ENCODE data around the gene HLA-DQB2. TPM values are rescaled to one million over a fixed set of nuclear protein-coding genes. Genes with fewer than 3 reads are reported as not detected.

Gene HLA-DQB2
- total and polyA plus RNA-seq, 9 of the 15 experiments (the other 6 are each of a cell fraction or from before 2014, with no cell fraction given), result not detected

- H3K4me2 ChIP-seq (ENCODE audit: insufficient read depth, low read length), result no peak overlapping the region
- no peak for ATAC-seq
- H4K20me1 ChIP-seq (replicated peaks; ENCODE audit: control insufficient read depth, insufficient read depth, low read length), result 0 out of 2 replicates have a peak, but pooled peaks cover 2% of the 10 kb centered on the region
- no peaks in the 10 kb centered on the region for H3K9me1 ChIP-seq (ENCODE audit: control insufficient read depth, insufficient read depth, low read length)
- TF ChIP-seq HMBOX1 (IDR thresholded peaks at IDR 0.05), result no peak
- TF ChIP-seq EP300 (IDR thresholded peaks at IDR 0.05; ENCODE audit: low read length), result no peak
- no peak for TF ChIP-seq ZNF79 (CRISPR knock-in tag; IDR thresholded peaks at IDR 0.05; ENCODE audit: low read depth)
- TF ChIP-seq CBFA2T3 (IDR thresholded peaks at IDR 0.05), result no peak
- no peak for TF ChIP-seq ZNF398 (CRISPR knock-in tag; IDR thresholded peaks at IDR 0.05)
- TF ChIP-seq BDP1 (IDR thresholded peaks at IDR 0.05; ENCODE audit: insufficient read depth, insufficient read length), result no peak
- no peak for TF ChIP-seq CREB3 (tag; conservative IDR thresholded peaks at IDR 0.05; ENCODE audit: low read depth)
- ChIA-PET CTCF (ENCODE audit: low intra/inter-chr PET ratio) (no interaction called here), POLR2A (no interaction called here)
- no peak overlapping the region for H3K4me3 ChIP-seq
- peaks cover 8 to 10% of the 10 kb centered on the region in 2 experiments; a peak in 4 of 5 replicates for H3K27me3 ChIP-seq (ENCODE audit: control insufficient read depth in 2 of 2, insufficient read depth in 2 of 2, low read length in 2 of 2)
- DNase-seq (ENCODE audit: extremely low read depth in 1 of 4, low spot score in 3 of 4), result no peak
- in situ Hi-C loops (cut with MboI), result no loop called here
- FAIRE-seq, result no peak
- BruUV-seq (replicated peaks), result no TSS peak
- 0% methylated on average over 2 of the region's 2 CpGs for WGBS (ENCODE audit: insufficient coverage, low coverage, missing lambda C conversion rate)
- H3K27ac ChIP-seq (ENCODE audit: extremely low read depth, low read depth, low read length), result no peak overlapping the region
- no peaks in the 10 kb centered on the region for H3K9me3 ChIP-seq (replicated peaks; ENCODE audit: control insufficient read depth, insufficient read depth, low read depth, low read length)
- no peak overlapping the region for H2AFZ ChIP-seq (ENCODE audit: low read depth, low read length)
- H3K36me3 ChIP-seq (ENCODE audit: control insufficient read depth, insufficient read depth, low read length), result no peaks in the 10 kb centered on the region
- intact Hi-C loops (cut with micrococcal nuclease), result no loop called here
- H3K79me2 ChIP-seq (ENCODE audit: control insufficient read depth, insufficient read depth, low read length), result no peaks in the 10 kb centered on the region
- no peak overlapping the region for H3K9ac ChIP-seq (ENCODE audit: insufficient read depth in 1 of 2, low read depth in 2 of 2, low read length in 2 of 2)
- H3K4me1 ChIP-seq (replicated peaks in 1 of 2; ENCODE audit: control insufficient read depth in 2 of 2, insufficient read depth in 2 of 2, low read length in 2 of 2), result no peaks in the 10 kb centered on the region
Measured at GRCh38 chr6:32738126-32738525, 25.2 kb downstream of the HLA-DQB2 start.
